Measurements from ENCODE around the gene RNASE1. TPM values are rescaled to one million over a fixed set of nuclear protein-coding genes. Genes with fewer than 3 reads are reported as not detected.

RNASE1 gene
- total and polyA plus RNA-seq, 8 donors, result 293 to 1,326 (median 377) TPM

DNA sequence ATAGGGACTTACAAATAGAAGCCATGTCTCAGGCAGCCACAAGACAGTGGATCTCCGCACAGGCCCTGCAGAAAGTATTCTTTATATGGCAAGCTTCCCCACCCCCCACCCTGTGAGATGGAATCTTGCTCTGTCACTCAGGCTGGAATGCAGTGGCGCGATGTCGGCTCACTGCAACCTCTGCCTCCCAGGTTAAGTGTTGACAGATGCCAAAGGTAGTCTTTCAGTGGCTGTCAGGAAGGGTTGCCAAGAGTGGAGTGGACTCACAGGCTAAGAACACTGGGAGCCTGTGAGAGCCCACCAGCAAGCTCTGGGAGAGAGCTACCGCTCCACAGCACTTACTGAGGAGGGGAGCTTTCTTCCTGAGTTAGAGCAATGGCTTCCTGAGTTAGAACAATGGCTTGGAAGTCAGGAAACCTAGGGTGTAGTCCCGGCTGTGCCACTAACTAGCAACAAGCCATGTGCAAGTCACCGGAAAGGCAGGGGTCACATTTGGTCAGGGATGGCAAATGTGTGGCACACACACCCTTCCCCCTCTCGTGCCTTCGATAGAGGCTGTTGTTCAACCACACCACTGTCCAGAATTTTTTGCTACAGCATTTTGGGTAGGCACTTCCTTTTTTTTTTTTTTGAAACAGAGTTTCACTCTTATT, 2.6 kb downstream of the RNASE1 start:
- ATAC-seq, result peak; percentile 51
- H3K9me3 ChIP-seq, result no peaks in the 10 kb centered on the region
- no peaks in the 10 kb centered on the region for H3K36me3 ChIP-seq
- intact Hi-C loops (cut with DNase I), result no loop called here
- peak overlapping the region; percentile 74 to 75 for H3K27ac ChIP-seq
- no peaks in the 10 kb centered on the region for H3K27me3 ChIP-seq
- peak overlapping the region in 1 of 2 donors; percentile 59 for H3K4me3 ChIP-seq
- DNase-seq, result peak in 2 of 4 donors; percentile 55 to 66
- TF ChIP-seq, protein P1, sequence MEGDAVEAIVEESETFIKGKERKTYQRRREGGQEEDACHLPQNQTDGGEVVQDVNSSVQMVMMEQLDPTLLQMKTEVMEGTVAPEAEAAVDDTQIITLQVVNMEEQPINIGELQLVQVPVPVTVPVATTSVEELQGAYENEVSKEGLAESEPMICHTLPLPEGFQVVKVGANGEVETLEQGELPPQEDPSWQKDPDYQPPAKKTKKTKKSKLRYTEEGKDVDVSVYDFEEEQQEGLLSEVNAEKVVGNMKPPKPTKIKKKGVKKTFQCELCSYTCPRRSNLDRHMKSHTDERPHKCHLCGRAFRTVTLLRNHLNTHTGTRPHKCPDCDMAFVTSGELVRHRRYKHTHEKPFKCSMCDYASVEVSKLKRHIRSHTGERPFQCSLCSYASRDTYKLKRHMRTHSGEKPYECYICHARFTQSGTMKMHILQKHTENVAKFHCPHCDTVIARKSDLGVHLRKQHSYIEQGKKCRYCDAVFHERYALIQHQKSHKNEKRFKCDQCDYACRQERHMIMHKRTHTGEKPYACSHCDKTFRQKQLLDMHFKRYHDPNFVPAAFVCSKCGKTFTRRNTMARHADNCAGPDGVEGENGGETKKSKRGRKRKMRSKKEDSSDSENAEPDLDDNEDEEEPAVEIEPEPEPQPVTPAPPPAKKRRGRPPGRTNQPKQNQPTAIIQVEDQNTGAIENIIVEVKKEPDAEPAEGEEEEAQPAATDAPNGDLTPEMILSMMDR (IDR thresholded peaks at IDR 0.05), result no peak
- H3K4me1 ChIP-seq, result peaks cover 0 to 62% of the 10 kb centered on the region in 2 donors

DNA sequence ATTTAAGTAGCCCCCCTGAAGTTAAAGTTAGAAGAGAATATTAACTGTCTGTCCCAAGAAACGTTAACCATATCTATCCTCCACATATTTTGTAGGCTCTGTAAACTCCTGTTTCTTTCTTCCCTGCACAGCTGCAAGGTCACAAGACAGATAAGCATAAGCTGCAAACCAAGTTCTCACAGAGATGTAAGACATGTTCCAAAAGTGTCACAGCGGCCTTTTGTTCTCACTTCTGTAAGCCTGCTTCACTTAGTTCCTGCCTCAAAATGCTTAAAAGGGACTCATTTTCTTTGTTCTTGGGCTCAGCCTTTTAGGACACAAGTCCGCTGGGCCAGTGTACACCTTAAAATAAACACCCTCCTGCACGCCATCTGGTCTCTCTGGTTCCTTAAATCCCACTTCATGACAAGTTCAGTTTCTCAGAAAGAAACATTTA, 3.2 kb downstream of the RNASE1 start:
- TF ChIP-seq, protein P1 (IDR thresholded peaks at IDR 0.05), result no peak
- Histone ChIP-seq H3K9me3 (no peaks in the 10 kb centered on the region), H3K27me3 (no peaks in the 10 kb centered on the region), H3K27ac (peak overlapping the region; percentile 74 to 75), H3K4me3 (peak overlapping the region in 1 of 2 donors; percentile 59), H3K36me3 (no peaks in the 10 kb centered on the region), H3K4me1 (peaks cover 0 to 67% of the 10 kb centered on the region in 2 donors)
- no peak for DNase-seq
- intact Hi-C loops (cut with DNase I), result no loop called here
- no peak for ATAC-seq

DNA sequence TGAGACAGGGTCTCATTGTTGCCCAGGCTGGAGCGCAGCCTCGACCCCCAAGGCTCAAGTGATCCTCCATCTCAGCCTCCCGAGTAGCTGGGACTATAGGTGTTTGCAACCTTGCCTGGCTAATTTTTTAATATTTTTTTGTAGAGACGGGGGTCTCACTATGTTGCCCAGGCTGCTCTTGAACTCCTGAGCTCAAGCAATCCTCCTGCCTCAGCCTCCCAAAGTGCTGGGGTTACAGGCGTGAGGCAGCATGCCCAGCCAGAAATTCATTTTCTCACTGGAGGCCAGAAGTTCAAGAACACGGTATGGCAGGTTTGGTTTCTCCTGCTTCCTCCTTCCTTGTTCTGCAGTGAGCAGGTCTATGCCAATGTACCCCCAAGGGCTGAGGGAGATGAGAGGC, 3.7 kb downstream of the RNASE1 start:
- no peaks in the 10 kb centered on the region for H3K36me3 ChIP-seq
- H3K27ac ChIP-seq, result peak overlapping the region; percentile 74 to 75
- H3K4me1 ChIP-seq, result peaks cover 0 to 72% of the 10 kb centered on the region in 2 donors
- peak overlapping the region in 1 of 2 donors; percentile 59 for H3K4me3 ChIP-seq
- DNase-seq (no peak), ATAC-seq (no peak)
- H3K9me3 ChIP-seq, result no peaks in the 10 kb centered on the region
- no peaks in the 10 kb centered on the region for H3K27me3 ChIP-seq
- TF ChIP-seq, protein P1 (IDR thresholded peaks at IDR 0.05), result no peak
- intact Hi-C loops (cut with DNase I), result no loop called here

DNA sequence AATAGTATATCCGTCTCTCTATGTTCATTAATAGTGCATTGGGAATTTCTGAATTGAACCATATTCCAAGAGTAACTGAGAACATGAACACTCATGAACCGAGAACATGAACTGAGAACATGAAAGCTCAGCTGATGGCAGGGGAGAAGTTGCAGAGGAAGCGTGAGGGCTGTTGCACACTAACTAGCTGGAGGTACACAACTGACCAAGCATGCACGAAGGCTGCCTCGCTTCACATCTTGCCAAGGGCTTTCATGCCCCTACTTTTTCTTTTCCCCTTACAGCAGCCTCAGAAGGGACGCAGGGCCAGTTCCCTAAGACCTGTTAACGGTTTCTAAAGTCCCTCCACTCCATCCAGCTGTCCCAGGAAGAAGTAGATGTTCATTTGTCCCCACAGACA, 4.3 kb downstream of the RNASE1 start:
- H3K9me3 ChIP-seq, result no peaks in the 10 kb centered on the region
- peaks cover 0 to 71% of the 10 kb centered on the region in 2 donors for H3K4me1 ChIP-seq
- intact Hi-C loops (cut with DNase I), result no loop called here
- H3K27ac ChIP-seq, result peak overlapping the region; percentile 26 to 75
- no peaks in the 10 kb centered on the region for H3K27me3 ChIP-seq
- ATAC-seq, result no peak
- H3K4me3 ChIP-seq, result no peak overlapping the region
- TF ChIP-seq, protein P1 (IDR thresholded peaks at IDR 0.05), result no peak
- no peaks in the 10 kb centered on the region for H3K36me3 ChIP-seq
- no peak for DNase-seq

DNA sequence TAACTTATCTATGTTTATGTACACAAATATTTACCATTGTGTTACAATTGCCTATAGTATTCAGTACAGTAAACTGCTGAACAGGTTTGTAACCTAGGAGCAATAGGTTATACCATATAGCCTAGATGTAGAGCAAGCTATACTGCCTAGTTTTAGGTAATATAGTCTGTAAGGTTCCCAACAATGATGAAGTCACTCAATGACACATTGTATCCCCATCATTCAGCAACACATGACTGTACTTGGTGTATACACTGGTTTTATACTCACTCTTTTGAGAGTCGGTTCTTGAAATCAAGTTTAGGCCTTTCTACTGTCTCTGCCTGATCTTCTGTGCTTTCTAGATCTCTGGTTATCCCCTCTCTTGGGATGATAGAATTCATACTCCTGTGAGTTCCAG, 5.5 kb downstream of the RNASE1 start:
- no peak for DNase-seq
- Histone ChIP-seq H3K4me3 (no peak overlapping the region), H3K36me3 (no peaks in the 10 kb centered on the region), H3K4me1 (peaks cover 0 to 71% of the 10 kb centered on the region in 2 donors), H3K9me3 (no peaks in the 10 kb centered on the region), H3K27ac (peak overlapping the region in 1 of 2 donors; percentile 16), H3K27me3 (no peaks in the 10 kb centered on the region)
- TF ChIP-seq, protein P1 (IDR thresholded peaks at IDR 0.05), result no peak
- no peak for ATAC-seq
- intact Hi-C loops (cut with DNase I), result no loop called here

Measured in left lung (tissue), 10 donors.